SIG-M5 (cell line): Measurements from ENCODE around the gene CCDC127.

Experiments
- DNase-seq: peaks from one replicate; lab custom pipeline; 2025; lab: John Stamatoyannopoulos, UW

CCDC127 gene

GRCh38 chr5:189976-190365, 28.0 kb downstream of the CCDC127 start:
- DNase-seq, result no peak

GRCh38 chr5:189486-189885, 28.5 kb downstream of the CCDC127 start:
- DNase-seq, result no peak

DNA sequence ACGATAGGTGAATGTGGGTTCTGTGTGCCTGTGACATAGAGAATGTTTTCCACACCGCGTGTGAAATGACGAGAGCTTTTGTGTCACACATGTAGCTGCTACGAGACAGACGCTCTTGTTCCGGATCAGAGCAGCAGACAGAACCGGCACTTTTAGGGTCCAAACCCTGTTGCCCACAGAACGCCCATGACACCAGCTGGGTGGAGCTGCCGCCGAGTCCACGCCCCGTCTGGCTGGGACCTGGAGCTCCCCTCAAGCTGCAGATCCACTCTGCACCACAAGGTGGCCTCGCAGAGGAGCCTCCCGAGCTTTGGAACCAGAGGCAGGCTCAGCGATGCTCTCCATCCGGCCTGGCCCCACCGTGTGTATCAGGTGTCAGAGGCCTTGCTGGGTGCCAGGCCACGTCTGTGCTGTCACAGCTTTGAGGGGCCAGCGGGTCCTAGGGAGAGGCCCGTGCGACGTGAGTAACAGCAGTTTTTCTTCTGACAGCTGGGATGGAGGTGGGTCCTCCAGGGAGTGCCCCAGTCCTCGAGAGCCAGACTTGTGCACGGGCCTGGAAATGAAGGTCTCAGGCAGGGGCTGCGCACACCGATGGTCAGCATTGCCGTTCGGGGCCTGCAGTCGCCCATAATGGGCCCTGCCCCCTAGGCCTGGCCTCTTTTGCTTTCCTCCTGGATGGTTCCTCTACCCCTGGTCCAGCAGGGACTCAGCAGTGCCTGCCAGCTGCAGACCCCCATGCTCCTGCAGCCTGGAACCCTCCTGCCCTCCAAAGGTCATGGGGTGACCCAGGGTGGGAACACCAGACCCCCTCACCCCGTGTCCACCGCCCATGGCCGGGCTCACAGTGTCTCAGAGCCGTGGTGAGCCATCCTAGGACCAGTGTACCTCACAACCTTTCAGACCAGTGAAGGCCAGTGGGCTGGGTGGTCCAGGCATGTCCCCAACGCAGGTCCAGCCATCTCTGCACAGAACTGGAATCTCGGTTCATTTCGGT, 29.2 kb downstream of the CCDC127 start:
- no peak for DNase-seq

- no peak for DNase-seq
Observed at GRCh38 chr5:187617-188451, 30.1 kb downstream of the CCDC127 start.

GRCh38 chr5:187042-187431, 30.9 kb downstream of the CCDC127 start:
- no peak for DNase-seq

GRCh38 chr5:186091-187041, 31.6 kb downstream of the CCDC127 start:
- DNase-seq, result no peak

DNA sequence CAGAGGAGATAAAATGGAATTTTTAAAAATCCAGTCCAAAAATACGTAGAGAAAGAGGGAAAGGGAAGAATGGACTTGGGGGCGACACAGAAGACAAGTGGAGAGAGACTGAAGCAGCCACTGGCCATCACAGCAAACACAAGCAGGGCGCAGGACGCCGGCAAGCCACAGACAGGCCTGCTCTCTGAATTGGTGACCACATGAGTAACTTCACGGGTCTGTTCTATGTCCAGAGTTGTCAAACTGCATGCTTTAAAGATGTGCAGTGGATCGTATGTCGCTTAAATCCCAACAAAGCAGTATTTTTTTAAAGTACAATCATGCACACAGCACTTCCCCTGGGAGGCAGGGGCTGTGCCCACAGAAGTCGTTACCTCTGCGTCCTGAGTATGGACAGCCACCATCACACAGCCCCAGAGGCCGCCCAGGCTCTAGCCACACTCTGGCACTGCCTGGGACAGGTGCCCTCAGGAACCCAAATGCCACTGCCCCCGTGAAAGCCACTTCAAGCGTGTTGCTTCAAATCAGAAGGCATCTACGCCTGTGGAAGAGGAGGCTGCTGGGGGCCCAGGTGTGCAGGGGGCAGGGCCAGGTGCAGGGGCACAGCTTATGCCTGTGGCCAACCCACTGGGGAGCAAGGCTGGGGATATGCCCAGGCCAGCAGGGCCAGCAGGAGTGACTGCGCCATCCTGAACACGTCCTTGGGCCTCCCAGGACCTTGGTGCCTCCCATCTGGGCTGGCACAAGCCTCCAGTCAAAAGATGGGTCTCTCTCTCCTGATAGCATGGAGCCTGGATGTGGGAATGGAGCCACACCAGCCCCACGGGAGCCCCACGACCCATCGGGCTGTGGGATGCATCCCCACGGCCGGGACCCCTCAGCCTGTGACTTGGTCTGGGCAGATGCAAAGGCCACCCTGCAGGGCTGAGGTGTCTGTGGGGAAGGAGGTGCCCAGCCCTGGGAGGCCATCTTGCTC, 32.6 kb downstream of the CCDC127 start:
- DNase-seq, result no peak

- DNase-seq, result no peak
Observed at GRCh38 chr5:184471-184870, 33.5 kb downstream of the CCDC127 start.

DNA sequence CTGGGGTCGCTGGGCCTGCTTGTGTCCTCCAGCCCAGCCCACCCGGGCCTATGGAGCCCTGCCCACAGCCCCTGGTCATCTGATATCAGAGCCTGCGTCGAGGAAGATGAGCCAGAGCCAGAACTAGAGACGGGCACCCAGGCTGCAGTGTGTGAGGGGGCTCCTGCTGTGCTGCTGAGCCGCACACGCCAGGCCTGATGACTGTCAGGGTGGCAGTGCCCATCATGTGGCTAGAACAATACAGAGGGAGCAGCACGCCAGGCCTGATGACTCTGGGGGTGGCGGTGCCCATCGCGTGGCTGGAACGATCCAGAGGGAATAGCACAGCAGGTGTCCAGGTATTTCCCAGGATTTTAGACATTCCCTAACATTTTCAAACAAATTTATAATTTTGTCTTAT, 35.8 kb downstream of the CCDC127 start:
- no peak for DNase-seq

GRCh38 chr5:181566-181965, 36.4 kb downstream of the CCDC127 start:
- no peak for DNase-seq

- DNase-seq, result no peak
Observed at GRCh38 chr5:181160-181559, 36.8 kb downstream of the CCDC127 start.

DNA sequence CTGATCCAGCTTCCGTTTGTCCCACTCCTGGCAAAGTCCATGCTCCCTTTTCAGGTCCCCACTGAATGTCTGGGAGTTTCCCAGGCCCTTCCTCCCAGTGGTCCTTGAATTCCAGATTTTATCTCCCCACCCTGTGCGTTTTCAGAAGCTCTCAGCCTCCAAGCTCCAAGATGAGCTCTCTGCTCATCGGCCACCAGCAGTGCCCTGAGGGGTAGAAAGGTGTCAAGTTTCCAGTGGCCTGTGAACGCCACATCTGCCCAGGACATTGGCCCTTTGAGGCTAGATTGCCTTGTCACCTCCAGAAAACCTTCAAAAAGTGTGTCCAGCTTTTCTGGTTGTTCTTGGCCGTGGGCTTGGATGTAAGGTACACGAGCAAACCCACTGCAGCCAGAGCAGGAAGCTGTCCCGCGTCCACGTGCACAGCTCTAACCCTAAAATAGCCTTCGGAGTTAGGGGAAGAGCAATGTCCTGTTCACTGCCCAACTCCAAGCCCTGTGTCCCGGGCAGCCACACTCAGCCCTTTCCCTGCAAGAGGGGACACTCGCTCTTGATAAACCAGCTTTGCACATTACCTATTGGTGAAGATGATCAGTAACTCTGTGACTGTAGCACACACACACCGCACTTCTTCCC, 37.6 kb downstream of the CCDC127 start:
- DNase-seq, result no peak

DNA sequence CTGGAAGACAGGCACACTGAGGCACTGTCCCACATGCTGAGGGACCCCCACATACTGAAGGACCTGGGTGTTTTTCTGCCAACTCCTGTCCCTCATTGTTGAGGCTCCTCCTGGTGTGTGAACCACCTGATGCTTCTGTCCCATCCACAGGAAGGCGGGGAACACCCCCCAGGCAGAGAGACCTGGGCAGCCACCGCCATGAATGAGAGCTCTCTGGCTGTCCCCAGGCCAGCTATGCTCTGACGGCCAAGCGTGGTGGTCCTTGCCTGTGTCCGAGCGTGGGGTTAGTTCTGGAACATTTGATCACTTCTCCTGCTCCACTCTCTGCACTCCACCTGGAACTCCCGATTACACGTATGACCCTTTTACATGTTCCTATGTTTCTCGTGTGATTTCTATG, 38.6 kb downstream of the CCDC127 start:
- DNase-seq, result no peak

- DNase-seq, result no peak
Observed at GRCh38 chr5:178110-178509, 39.8 kb downstream of the CCDC127 start.

DNA sequence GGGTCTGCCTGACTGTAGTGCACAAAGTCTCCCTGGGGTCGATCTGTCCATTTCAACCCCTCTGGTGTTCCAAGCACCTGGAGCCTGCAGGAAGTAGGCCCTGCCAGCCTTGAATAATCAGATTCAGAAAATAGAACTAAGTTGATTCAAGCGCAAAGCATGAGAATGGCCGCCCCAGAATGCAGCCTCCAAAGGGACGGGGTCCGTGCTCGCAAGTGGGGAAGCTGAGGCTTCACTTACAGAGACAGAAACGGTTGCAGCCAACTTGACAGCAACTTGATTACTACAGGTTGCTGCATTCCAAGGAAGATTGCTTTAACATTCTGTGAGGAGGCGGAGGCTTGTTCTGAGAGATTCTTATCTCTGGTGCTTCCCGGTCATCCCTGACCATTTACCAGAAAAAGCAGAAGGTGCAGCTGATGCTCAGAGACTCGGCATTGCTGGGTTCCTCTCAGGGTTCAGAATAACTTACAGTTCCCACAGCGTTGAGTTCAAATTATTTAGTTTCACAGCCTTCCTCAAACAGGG, 41.6 kb downstream of the CCDC127 start:
- no peak for DNase-seq

- no peak for DNase-seq
Observed at GRCh38 chr5:174876-175465, 43.0 kb downstream of the CCDC127 start.

- no peak for DNase-seq
Observed at GRCh38 chr5:174291-174600, 43.7 kb downstream of the CCDC127 start.

- DNase-seq, result no peak
Observed at GRCh38 chr5:173392-174290, 44.3 kb downstream of the CCDC127 start.

GRCh38 chr5:172841-173251, 45.1 kb downstream of the CCDC127 start:
- DNase-seq, result no peak
